Mucosa of rectum (tissue), 2 donors: ENCODE data around the gene IFI6.

ENCODE experiments used
- H3K27ac ChIP-seq, 2 donors: one replicate each; pipeline ENCODE4 v1.7.0; 2013; ENCODE audit warnings: inconsistent platforms in 2 of 2, low read depth in 2 of 2, low read length in 2 of 2
- H3K27me3 ChIP-seq, 2 donors: one replicate each; pipeline ENCODE4 v1.7.0; 2013; ENCODE audit warnings: low read length in 2 of 2; ENCODE audit not compliant: control insufficient read depth in 2 of 2, insufficient read depth in 2 of 2
- H3K36me3 ChIP-seq, 2 donors: one replicate each; pipeline ENCODE4 v1.7.0; 2013; ENCODE audit warnings: low read length in 2 of 2; ENCODE audit not compliant: control insufficient read depth in 2 of 2, insufficient read depth in 2 of 2
- H3K4me1 ChIP-seq, 2 donors: one replicate each; pipeline ENCODE4 v1.7.0; 2013; ENCODE audit warnings: low read length in 2 of 2, mild to moderate bottlenecking in 1 of 2; ENCODE audit not compliant: control insufficient read depth in 2 of 2, insufficient read depth in 2 of 2
- H3K4me3 ChIP-seq, 2 donors: one replicate each; pipeline ENCODE4 v1.7.0; 2013; ENCODE audit warnings: low read length in 2 of 2
- H3K9ac ChIP-seq, 2 donors: one replicate each; pipeline ENCODE4 v1.7.0; 2013; ENCODE audit warnings: low read length in 2 of 2, low read depth in 1 of 2, mild to moderate bottlenecking in 1 of 2
- H3K9me3 ChIP-seq, 2 donors: one replicate each; pipeline ENCODE4 v1.7.0; 2013; ENCODE audit warnings: low read length in 2 of 2; ENCODE audit not compliant: control insufficient read depth in 2 of 2
- donor health status: healthy.
- donor health status: Normal muscosa, but diverticular disease.

The IFI6 gene

GRCh38 chr1:27662261-27662660 is 9.7 kb downstream of the IFI6 start:
- peak overlapping the region in 1 of 2 donors; percentile 18 for H3K9ac ChIP-seq
- peaks cover 0 to 5% of the 10 kb centered on the region in 2 donors for H3K36me3 ChIP-seq
- peak overlapping the region in 1 of 2 donors; percentile 78 for H3K27ac ChIP-seq
- no peak overlapping the region for H3K4me3 ChIP-seq
- no peaks in the 10 kb centered on the region for H3K27me3 ChIP-seq
- H3K9me3 ChIP-seq = no peaks in the 10 kb centered on the region
- peaks cover 8 to 12% of the 10 kb centered on the region in 2 donors for H3K4me1 ChIP-seq

DNA sequence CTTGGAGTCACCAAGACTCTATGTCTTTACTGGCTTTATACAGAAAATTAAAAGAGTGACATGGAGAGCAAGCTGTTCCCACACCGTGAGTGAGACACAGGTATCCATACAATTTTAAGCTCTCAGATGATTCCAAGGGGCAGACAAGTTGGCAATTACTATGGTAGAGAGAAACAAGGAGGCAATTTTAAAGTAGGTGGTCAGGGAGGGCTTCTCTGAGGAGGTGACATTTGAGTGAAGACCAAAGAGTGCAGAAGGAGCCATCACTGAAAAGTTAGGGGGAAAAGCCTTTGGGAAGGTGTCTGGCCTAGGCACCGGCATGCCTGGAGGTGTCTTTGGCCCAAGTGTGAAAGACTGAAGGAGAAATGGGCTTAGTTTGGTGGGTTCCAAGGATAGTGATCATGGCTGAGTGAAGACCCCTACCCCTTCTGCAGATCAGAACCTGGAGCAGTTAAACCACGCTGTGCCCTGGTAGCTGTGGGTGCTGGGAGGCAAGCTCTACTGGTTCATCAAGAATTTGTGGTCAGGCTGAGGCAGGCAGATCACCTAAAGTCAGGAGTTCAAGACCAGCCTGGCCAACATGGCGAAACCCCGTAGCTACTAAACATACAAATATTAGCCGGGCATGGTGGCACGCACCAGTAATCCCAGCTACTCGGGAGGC is 10.4 kb downstream of the IFI6 start:
- no peaks in the 10 kb centered on the region for H3K9me3 ChIP-seq
- no peak overlapping the region for H3K27ac ChIP-seq

DNA sequence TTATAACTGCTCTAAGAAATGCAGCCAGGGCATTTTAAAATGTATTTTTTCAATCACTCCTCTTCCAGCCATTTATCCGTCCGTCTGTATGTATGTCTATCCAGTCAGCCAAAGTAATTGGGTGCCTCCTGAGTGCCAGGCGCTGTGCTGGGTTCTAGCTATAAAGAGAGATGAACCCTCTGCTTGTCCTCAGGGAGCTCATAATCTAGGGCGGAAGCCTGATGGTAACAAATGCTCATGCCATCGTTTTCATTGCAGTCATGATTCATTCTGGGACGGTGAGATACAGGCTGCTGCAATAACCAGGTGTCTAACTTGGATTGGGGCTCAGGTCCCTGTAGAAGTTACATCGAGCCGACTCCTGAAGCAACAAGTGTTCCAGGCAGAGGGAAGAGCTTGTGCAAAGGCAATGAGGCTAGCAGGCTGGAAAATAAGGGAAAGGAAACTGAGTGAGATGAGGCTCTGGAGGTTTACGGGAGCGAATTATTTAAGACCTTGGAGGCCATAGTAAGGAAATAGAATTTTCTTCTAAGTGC is 11.6 kb downstream of the IFI6 start:
- Histone ChIP-seq H3K9me3 (no peaks in the 10 kb centered on the region), H3K9ac (peak overlapping the region; percentile 48 to 49), H3K4me3 (peak overlapping the region; percentile 5 to 73), H3K4me1 (peaks cover 8 to 19% of the 10 kb centered on the region in 2 donors), H3K36me3 (no peaks in the 10 kb centered on the region), H3K27me3 (no peaks in the 10 kb centered on the region), H3K27ac (peak overlapping the region; percentile 75 to 83)

More for the DNA sequence above, 10.4 kb downstream of the IFI6 start:
- Histone ChIP-seq H3K27me3 (no peaks in the 10 kb centered on the region), H3K4me3 (no peak overlapping the region), H3K9ac (no peak overlapping the region), H3K4me1 (peaks cover 8 to 12% of the 10 kb centered on the region in 2 donors), H3K36me3 (peaks cover 0 to 5% of the 10 kb centered on the region in 2 donors)

DNA sequence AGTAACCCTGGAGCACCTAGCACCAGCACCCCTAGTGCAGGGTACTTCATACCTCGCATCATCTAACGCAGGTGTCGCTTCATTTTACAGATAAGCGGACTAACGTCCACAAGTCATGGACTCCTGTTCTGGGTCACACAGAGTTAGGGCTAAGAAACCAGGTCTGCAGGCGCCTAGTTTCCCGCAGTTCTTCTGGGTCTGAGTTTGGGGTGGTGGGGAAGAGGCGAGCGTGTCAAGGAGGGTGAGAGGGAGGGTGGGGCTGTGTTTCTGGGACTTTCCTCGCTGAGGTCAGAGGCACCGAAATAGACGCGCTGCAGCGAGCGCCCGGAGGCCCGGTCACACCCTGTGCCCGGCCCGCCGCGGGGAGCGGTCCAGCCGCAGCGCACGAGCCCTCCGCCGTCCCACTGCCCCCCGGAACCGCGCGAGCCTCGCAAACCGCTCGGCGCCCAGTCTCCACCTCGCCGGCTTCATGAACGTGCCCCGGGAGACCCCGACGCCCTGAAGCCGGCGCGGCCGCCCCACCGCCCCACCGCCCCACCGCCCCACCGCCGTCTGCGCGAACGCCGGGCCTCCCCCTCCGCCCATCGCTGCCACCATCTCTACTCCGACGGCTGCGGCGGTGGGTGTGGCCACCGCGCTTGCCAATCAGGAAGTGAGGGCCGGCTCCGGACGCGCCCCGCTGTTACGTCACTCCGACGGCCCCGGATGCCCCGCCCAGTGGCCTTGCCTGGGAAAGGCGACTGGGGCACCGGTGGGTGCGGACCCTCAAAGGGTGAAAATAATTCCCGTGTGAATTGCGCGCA is 12.3 kb downstream of the IFI6 start:
- Histone ChIP-seq H3K27ac (peak overlapping the region; percentile 75 to 83), H3K36me3 (no peaks in the 10 kb centered on the region), H3K9ac (peak overlapping the region; percentile 49 to 64), H3K4me3 (peak overlapping the region; percentile 73 to 74), H3K4me1 (peaks cover 8 to 19% of the 10 kb centered on the region in 2 donors), H3K9me3 (no peaks in the 10 kb centered on the region), H3K27me3 (no peaks in the 10 kb centered on the region)

DNA sequence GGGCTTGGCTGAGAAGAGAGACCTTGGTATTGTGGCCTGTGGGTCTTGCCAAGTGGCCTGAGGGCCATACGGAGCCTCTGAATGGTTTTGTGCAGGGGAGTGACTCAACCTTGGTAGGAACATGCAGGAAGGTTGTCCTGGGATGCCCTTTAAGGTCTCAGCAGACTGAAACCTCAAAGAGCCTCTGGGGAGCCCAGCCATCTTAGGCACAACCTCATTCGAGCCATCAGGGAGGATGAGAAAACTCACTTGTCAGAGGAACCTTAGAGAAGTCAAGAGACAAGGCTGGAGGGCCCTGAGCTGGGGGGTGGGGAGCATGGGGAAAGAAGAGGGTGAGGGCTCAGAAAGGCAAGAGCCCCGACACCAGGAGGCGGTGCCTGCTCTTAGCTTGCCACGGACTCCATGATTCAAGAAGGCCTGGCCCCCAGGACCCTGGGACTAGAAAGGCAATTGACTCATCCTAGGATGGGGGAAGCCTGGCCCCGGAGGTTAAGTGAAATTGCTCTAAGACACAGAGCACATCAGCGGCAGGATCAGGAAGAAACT is 13.0 kb downstream of the IFI6 start:
- Histone ChIP-seq H3K27ac (peak overlapping the region; percentile 75 to 83), H3K9ac (peak overlapping the region; percentile 0 to 64), H3K9me3 (no peaks in the 10 kb centered on the region), H3K36me3 (no peaks in the 10 kb centered on the region), H3K27me3 (no peaks in the 10 kb centered on the region), H3K4me3 (peak overlapping the region; percentile 62 to 74), H3K4me1 (peaks cover 8 to 19% of the 10 kb centered on the region in 2 donors)

- peaks cover 8 to 15% of the 10 kb centered on the region in 2 donors for H3K4me1 ChIP-seq
- no peaks in the 10 kb centered on the region for H3K27me3 ChIP-seq
- peak overlapping the region in 1 of 2 donors; percentile 13 for H3K27ac ChIP-seq
- no peaks in the 10 kb centered on the region for H3K9me3 ChIP-seq
- no peaks in the 10 kb centered on the region for H3K36me3 ChIP-seq
- H3K4me3 ChIP-seq = no peak overlapping the region
- no peak overlapping the region for H3K9ac ChIP-seq
These were observed 15.7 kb downstream of the IFI6 start for GRCh38 chr1:27656157-27656893.

DNA sequence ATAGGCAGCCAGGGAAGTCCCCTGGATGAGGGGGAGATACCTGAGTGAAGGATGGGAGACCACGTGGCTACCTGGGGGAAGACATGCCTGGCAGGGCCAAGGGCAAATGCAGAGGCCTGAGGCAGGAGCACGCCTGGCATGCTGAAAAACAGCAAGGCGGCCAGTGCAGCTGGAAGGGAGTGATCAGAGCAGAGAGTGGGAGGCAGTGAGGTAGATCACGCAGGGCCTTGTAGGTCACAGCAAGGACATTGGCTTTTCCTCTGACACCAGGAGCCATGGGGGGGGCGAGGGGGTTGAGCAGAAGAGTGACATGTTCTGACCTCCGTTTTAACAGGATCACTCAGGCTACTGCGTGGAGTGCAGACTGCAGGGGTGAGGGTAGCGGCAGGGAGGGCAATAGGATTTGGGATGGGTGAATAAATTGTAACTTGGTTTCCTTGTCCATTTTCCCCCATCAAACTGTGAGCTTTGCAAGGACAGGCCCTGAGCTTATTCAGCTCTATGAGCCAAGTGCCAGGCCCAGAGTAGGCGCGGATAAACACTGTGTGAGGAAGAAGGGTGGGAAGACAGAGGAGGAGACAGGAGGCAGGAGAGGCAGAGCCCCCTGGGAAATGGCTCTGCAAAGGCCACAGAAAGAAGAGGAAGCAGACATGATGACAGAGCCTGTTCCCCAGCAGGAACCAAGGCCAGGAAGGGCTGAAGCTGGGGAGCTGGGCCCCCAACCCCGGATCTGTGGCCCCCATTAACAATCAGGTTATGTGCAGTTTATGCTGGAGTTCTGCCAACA is 16.6 kb downstream of the IFI6 start:
- Histone ChIP-seq H3K9me3 (no peaks in the 10 kb centered on the region), H3K4me1 (peaks cover 5 to 14% of the 10 kb centered on the region in 2 donors), H3K27ac (no peak overlapping the region), H3K27me3 (no peaks in the 10 kb centered on the region), H3K9ac (no peak overlapping the region), H3K36me3 (no peaks in the 10 kb centered on the region), H3K4me3 (no peak overlapping the region)

GRCh38 chr1:27652111-27652864 is 19.7 kb downstream of the IFI6 start:
- Histone ChIP-seq H3K4me3 (no peak overlapping the region), H3K9me3 (no peaks in the 10 kb centered on the region), H3K27ac (no peak overlapping the region), H3K27me3 (no peaks in the 10 kb centered on the region), H3K36me3 (no peaks in the 10 kb centered on the region), H3K4me1 (peaks cover 0 to 10% of the 10 kb centered on the region in 2 donors), H3K9ac (no peak overlapping the region)
